PFSK-1 (cell line): ENCODE measurements around the gene CAMSAP1.

ENCODE experiments used
- FOXP2 ChIP-seq: optimal IDR thresholded peaks from 2 replicates; pipeline ENCODE3; 2011; ENCODE audit warnings: borderline replicate concordance, control low read depth, inconsistent platforms; ENCODE audit not compliant: insufficient read depth; ENCODE audit errors: extremely low read length, extremely low read depth
- POLR2AphosphoS5 ChIP-seq: IDR thresholded peaks from 2 replicates; pipeline ENCODE4 v1.6.1; 2012; ENCODE audit warnings: low read depth, mild to moderate bottlenecking, control low read depth, low read length, moderate library complexity
- REST ChIP-seq, 2 experiments: IDR thresholded peaks; 2 replicates each; pipeline versions ENCODE4 v1.6.1 to v1.8.0; 2011 to 2012; ENCODE audit warnings: low read depth in 2 of 2, low read length in 2 of 2, control low read depth in 1 of 2, inconsistent platforms in 1 of 2, mild to moderate bottlenecking in 1 of 2, moderate library complexity in 1 of 2; ENCODE audit not compliant: insufficient read depth in 1 of 2
- SIN3A ChIP-seq: IDR thresholded peaks from 2 replicates; pipeline ENCODE4 v1.6.1; 2012; ENCODE audit warnings: mild to moderate bottlenecking, low read length, moderate library complexity, borderline replicate concordance; ENCODE audit not compliant: insufficient read depth
- TAF1 ChIP-seq: IDR thresholded peaks from 2 replicates; pipeline ENCODE4 v1.6.1; 2012; ENCODE audit warnings: low read length, control low read depth, borderline replicate concordance; ENCODE audit not compliant: insufficient read depth

The CAMSAP1 gene

GRCh38 chr9:135877791-135878527, 29.4 kb downstream of the CAMSAP1 start:
- TF ChIP-seq POLR2AphosphoS5 (no peak), FOXP2 (no peak), TAF1 (no peak), REST (IDR thresholded peaks at IDR 0.05; ENCODE audit: insufficient read depth in 1 of 2, low read depth in 2 of 2, low read length in 2 of 2) (no peak)

- TF ChIP-seq FOXP2 (no peak), REST (IDR thresholded peaks at IDR 0.05; ENCODE audit: insufficient read depth in 1 of 2, low read depth in 2 of 2, low read length in 2 of 2) (no peak), TAF1 (no peak), SIN3A (no peak), POLR2AphosphoS5 (no peak)
Measured at GRCh38 chr9:135876936-135877335, 30.4 kb downstream of the CAMSAP1 start.

GRCh38 chr9:135874859-135875258, 32.5 kb downstream of the CAMSAP1 start:
- TF ChIP-seq REST (IDR thresholded peaks at IDR 0.05; ENCODE audit: insufficient read depth in 1 of 2, low read depth in 2 of 2, low read length in 2 of 2) (no peak), POLR2AphosphoS5 (no peak)

GRCh38 chr9:135869909-135870308, 37.4 kb downstream of the CAMSAP1 start:
- TF ChIP-seq SIN3A (no peak), POLR2AphosphoS5 (no peak)

- no peak for TF ChIP-seq FOXP2
- no peak for TF ChIP-seq POLR2AphosphoS5
- no peak for TF ChIP-seq REST (IDR thresholded peaks at IDR 0.05; ENCODE audit: insufficient read depth in 1 of 2, low read depth in 2 of 2, low read length in 2 of 2)
- no peak for TF ChIP-seq TAF1
- TF ChIP-seq SIN3A, result no peak
Measured at GRCh38 chr9:135865531-135865930, 41.8 kb downstream of the CAMSAP1 start.
